Endodermal cell (in vitro differentiated cells): ENCODE data around the gene OR8D4. TPM values are rescaled to one million over a fixed set of nuclear protein-coding genes. Genes with fewer than 3 reads are reported as not detected.

Experiments used
- DNase-seq: peaks from one replicate; pipeline ENCODE4 v3.0.0-alpha.2; 2017
- H3K27ac ChIP-seq: 2 replicates; pipeline ENCODE4 v1.5.1; 2013; ENCODE audit warnings: mild to moderate bottlenecking, low read depth, low read length, moderate library complexity
- H3K27me3 ChIP-seq: 2 replicates; pipeline ENCODE4 v1.6.1; 2013; ENCODE audit warnings: mild to moderate bottlenecking, low read length, moderate library complexity; ENCODE audit not compliant: insufficient read depth, control insufficient read depth, poor library complexity, severe bottlenecking
- H3K36me3 ChIP-seq: 2 replicates; pipeline ENCODE4 v1.7.0; 2013; ENCODE audit warnings: mild to moderate bottlenecking, low read length, moderate library complexity; ENCODE audit not compliant: control insufficient read depth, insufficient read depth
- H3K4me1 ChIP-seq: one replicate; pipeline ENCODE4 v1.7.0; 2013; ENCODE audit warnings: low read length; ENCODE audit not compliant: control insufficient read depth, insufficient read depth
- H3K4me3 ChIP-seq: 2 replicates; pipeline ENCODE4 v1.5.1; 2013; ENCODE audit warnings: mild to moderate bottlenecking, low read length, moderate library complexity
- H3K9ac ChIP-seq: 2 replicates; pipeline ENCODE4 v1.6.1; 2013; ENCODE audit warnings: mild to moderate bottlenecking, low read length, moderate library complexity; ENCODE audit not compliant: poor library complexity, severe bottlenecking; ENCODE audit errors: extremely low read depth
- H3K9me3 ChIP-seq: 2 replicates; pipeline ENCODE4 v1.6.1; 2013; ENCODE audit warnings: mild to moderate bottlenecking, low read length, moderate library complexity; ENCODE audit not compliant: control insufficient read depth
- H3K27ac Mint-ChIP-seq: 2 replicates; pipeline ENCODE4 v1.8.0; 2020; ENCODE audit warnings: mixed read lengths
- H3K27me3 Mint-ChIP-seq: 2 replicates; pipeline ENCODE4 v1.8.0; 2021; ENCODE audit warnings: mild to moderate bottlenecking, mixed read lengths; ENCODE audit not compliant: insufficient read depth
- H3K36me3 Mint-ChIP-seq: 2 replicates; pipeline ENCODE4 v1.8.0; 2020; ENCODE audit warnings: low read depth, mixed read lengths
- H3K4me1 Mint-ChIP-seq: 2 replicates; pipeline ENCODE4 v1.8.0; 2020; ENCODE audit warnings: mixed read lengths
- H3K4me3 Mint-ChIP-seq: 2 replicates; pipeline ENCODE4 v1.8.0; 2020; ENCODE audit warnings: mild to moderate bottlenecking, moderate library complexity, mixed read lengths
- H3K9me3 Mint-ChIP-seq: 2 replicates; pipeline ENCODE4 v1.8.0; 2020; ENCODE audit warnings: mild to moderate bottlenecking, mixed read lengths
- WGBS, 2 experiments: methylation state at CpG; one replicate each; pipeline versions ENCODE4 v1.1.5 to v1.1.7; 2013; ENCODE audit warnings: missing lambda C conversion rate in 2 of 2, mixed read lengths in 1 of 2; ENCODE audit not compliant: insufficient coverage in 1 of 2, insufficient read length in 1 of 2; 5-methylcytosine and 5-hydroxymethylcytosine counted together
- total RNA-seq, 2 donors: library from RNA; stranded (reverse); fragmentation: NEBNext Ultra II Directional in 1 of 2; extraction: Animal tissue kit (Norgen Biotek cat#: 25700) in 1 of 2; gene quantifications; 2 replicates in 1 of 2; 3 replicates in 1 of 2; pipeline ENCODE4 v1.2.1, GENCODE V29; 2021
- TF ChIP-seq, protein P1 (sequence below): fragments of 200-600 bp; sonication (generic); conservative IDR thresholded peaks from 2 replicates; pipeline ENCODE4 v1.5.0; 2021; ENCODE audit warnings: antibody characterized with exemption, mild to moderate bottlenecking

Gene OR8D4
- total RNA-seq, 2 donors from 2014 or later, result 0.13 TPM; not detected in 1

DNA sequence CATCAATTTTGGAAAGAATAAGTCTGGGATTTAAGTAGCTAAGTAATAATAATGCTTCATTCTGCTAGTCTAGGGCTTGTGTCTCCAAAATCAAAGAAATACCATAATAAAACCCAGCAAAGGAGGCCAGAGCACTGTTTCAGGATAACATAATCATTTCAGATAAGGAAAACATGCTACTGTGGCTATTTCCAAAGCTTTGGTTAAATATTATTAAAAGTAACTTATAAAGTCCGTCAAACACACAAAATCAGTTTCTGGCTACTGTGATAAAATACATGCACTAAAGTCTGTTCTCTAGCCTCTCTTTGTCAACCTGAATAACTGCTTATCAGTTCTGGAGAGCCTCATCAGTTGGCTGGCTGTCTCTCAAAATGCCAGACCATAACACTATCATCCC is 43.2 kb downstream of the OR8D4 start:
- TF ChIP-seq, protein P1, sequence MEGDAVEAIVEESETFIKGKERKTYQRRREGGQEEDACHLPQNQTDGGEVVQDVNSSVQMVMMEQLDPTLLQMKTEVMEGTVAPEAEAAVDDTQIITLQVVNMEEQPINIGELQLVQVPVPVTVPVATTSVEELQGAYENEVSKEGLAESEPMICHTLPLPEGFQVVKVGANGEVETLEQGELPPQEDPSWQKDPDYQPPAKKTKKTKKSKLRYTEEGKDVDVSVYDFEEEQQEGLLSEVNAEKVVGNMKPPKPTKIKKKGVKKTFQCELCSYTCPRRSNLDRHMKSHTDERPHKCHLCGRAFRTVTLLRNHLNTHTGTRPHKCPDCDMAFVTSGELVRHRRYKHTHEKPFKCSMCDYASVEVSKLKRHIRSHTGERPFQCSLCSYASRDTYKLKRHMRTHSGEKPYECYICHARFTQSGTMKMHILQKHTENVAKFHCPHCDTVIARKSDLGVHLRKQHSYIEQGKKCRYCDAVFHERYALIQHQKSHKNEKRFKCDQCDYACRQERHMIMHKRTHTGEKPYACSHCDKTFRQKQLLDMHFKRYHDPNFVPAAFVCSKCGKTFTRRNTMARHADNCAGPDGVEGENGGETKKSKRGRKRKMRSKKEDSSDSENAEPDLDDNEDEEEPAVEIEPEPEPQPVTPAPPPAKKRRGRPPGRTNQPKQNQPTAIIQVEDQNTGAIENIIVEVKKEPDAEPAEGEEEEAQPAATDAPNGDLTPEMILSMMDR, result no peak
- H3K27ac ChIP-seq, result no peak overlapping the region
- H3K9ac ChIP-seq, result no peak overlapping the region
- H3K9me3 ChIP-seq, result no peaks in the 10 kb centered on the region
- no peak for DNase-seq
- no peaks in the 10 kb centered on the region for H3K4me1 ChIP-seq
- H3K4me1 Mint-ChIP-seq, result peaks cover 4% of the 10 kb centered on the region
- H3K9me3 Mint-ChIP-seq, result no peaks in the 10 kb centered on the region
- H3K4me3 ChIP-seq, result no peak overlapping the region
- 88% methylated on average over 1 of the region's 1 CpG; no CpG with 5 or more reads in 1 of the 2 experiments for WGBS, 2 experiments
- H3K27ac Mint-ChIP-seq, result no peak overlapping the region
- no peaks in the 10 kb centered on the region for H3K36me3 ChIP-seq
- no peak overlapping the region for H3K4me3 Mint-ChIP-seq
- no peaks in the 10 kb centered on the region for H3K27me3 ChIP-seq
- H3K36me3 Mint-ChIP-seq, result no peaks in the 10 kb centered on the region
- H3K27me3 Mint-ChIP-seq, result no peaks in the 10 kb centered on the region

DNA sequence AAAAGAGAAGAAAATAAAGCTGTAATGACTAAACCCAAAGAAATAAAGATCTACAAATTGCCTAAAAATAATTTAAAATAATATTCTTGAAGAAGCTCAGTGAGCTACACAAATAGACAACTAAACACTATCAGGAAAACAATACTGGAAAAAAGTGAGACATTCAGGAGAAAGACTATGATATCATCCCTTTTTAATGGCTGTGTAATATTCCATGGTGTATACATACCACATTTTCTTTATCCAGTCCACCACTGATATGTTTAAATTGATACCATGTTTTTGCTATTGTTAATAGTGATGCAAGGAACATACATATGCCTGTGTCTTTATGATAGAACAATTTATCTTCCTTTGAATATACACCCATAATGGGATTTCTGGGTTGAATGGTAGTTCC is 54.8 kb downstream of the OR8D4 start:
- Mint-ChIP-seq H3K9me3 (peaks cover 28% of the 10 kb centered on the region), H3K27ac (no peak overlapping the region), H3K27me3 (no peaks in the 10 kb centered on the region), H3K4me1 (peaks cover 8% of the 10 kb centered on the region), H3K36me3 (no peaks in the 10 kb centered on the region), H3K4me3 (no peak overlapping the region)
- H3K4me1 ChIP-seq, result no peaks in the 10 kb centered on the region
- TF ChIP-seq, protein P1, result no peak
- H3K9me3 ChIP-seq, result peaks cover 10% of the 10 kb centered on the region
- H3K36me3 ChIP-seq, result no peaks in the 10 kb centered on the region
- H3K27me3 ChIP-seq, result no peaks in the 10 kb centered on the region
- no peak overlapping the region for H3K9ac ChIP-seq
- no peak for DNase-seq
- no peak overlapping the region for H3K27ac ChIP-seq
- H3K4me3 ChIP-seq, result no peak overlapping the region

Other genes starting within 250 kb of the OR8D4 start
- under 1 TPM; 0.51 to 0.90 TPM for gene SCN3B, start 247.5 kb upstream of the OR8D4 start, total RNA-seq
- 10 to 100 TPM; 25.0 to 28.8 TPM for gene ZNF202, start 160.5 kb upstream of the OR8D4 start, total RNA-seq
- gene OR6X1, start 147.6 kb upstream of the OR8D4 start, total RNA-seq, result not detected
- gene OR6M1, start 95.8 kb upstream of the OR8D4 start, total RNA-seq, result not detected
- gene TMEM225, start 16.5 kb upstream of the OR8D4 start, total RNA-seq, result not detected
- gene OR4D5, start 37.5 kb downstream of the OR8D4 start, total RNA-seq, result under 1 TPM in 1 of 2 donors, not detected in 1; 0.24 TPM
- not detected for gene OR6T1, start 41.7 kb downstream of the OR8D4 start, total RNA-seq
- gene OR10S1, start 75.6 kb downstream of the OR8D4 start, total RNA-seq, result not detected
- gene OR10G6, start 93.0 kb downstream of the OR8D4 start, total RNA-seq, result not detected
- gene OR10G4, start 110.8 kb downstream of the OR8D4 start, total RNA-seq, result not detected
- not detected for gene OR10G9, start 120.8 kb downstream of the OR8D4 start, total RNA-seq
- not detected for gene OR10G8, start 124.6 kb downstream of the OR8D4 start, total RNA-seq
- gene OR10G7, start 139.2 kb downstream of the OR8D4 start, total RNA-seq, result not detected
- gene VWA5A, start 213.3 kb downstream of the OR8D4 start, total RNA-seq, result 10 to 100 TPM; 38.3 to 65.4 TPM